ENCODE data around the gene TFDP1. TPM values are rescaled to one million over a fixed set of nuclear protein-coding genes. Genes with fewer than 3 reads are reported as not detected.

Gene TFDP1
- polyA plus RNA-seq, 1 of the 3 experiments (the other 2 are of a cell fraction), result 76.7 TPM

DNA sequence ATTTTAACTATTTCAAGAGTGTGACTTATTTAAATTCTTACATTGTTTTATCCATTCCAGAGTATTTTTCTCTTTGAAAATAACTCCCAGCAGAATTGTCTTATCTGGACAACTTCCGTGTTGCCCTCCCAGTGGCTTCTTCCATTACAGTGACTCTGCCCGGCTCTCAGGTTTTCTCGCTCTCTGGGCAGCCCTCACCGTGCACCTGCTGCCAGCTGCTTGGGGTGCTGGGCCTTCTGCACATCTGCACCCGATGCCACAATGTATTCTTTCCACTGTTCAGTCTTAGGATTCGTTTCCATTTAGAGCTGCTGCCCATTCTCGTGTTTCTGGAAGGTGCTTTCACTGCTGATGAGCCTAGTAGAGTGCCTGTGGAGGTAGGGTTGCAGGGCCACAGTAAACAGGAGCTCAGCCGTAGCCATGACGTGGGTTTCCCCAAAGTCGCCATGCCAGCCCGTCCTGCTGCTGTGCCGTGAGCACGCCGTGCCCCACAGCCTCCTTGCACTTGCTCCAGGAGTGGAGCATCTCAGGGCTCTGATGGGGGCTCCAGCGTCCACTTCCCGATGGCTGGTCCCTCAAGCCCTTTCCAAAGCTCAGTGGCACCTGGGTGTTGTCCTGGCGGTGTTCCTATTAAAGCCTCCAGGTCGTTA lies 48.0 kb upstream of the TFDP1 start:
- POLR2A ChIA-PET, result no interaction called here
- Histone ChIP-seq H3K4me1 (ENCODE audit: control insufficient read depth in 1 of 2, insufficient read depth in 2 of 2, low read depth in 1 of 2, low read length in 1 of 2) (peaks cover 0 to 35% of the 10 kb centered on the region in 2 experiments; a peak in 2 of 4 replicates), H4K20me1 (ENCODE audit: insufficient read depth) (peaks cover 47% of the 10 kb centered on the region), H3K79me2 (ENCODE audit: insufficient read depth) (peaks cover 18% of the 10 kb centered on the region), H2AFZ (ENCODE audit: low read depth) (no peak overlapping the region), H3K4me2 (no peak overlapping the region), H3F3A (replicated peaks; ENCODE audit: insufficient read depth) (peaks cover 5% of the 10 kb centered on the region), H3K36me3 (replicated peaks in 1 of 2; ENCODE audit: control insufficient read depth in 1 of 2, insufficient read depth in 2 of 2, low read length in 1 of 2) (peaks cover 16 to 38% of the 10 kb centered on the region in 2 experiments), H3K27ac (ENCODE audit: low read depth in 2 of 2, low read length in 1 of 2) (no peak overlapping the region), H3K9ac (no peak overlapping the region), H3K4me3 (ENCODE audit: low read depth in 2 of 2, low read length in 1 of 2) (no peak overlapping the region), H3K27me3 (ENCODE audit: insufficient read depth) (no peaks in the 10 kb centered on the region), H3K9me3 (no peaks in the 10 kb centered on the region), H3K9me2 (no peaks in the 10 kb centered on the region)
- TF ChIP-seq RCOR1 (IDR thresholded peaks at IDR 0.05; ENCODE audit: low read length), result no peak
- no peak for TF ChIP-seq FOXM1 (IDR thresholded peaks at IDR 0.05; ENCODE audit: low read depth)
- TF ChIP-seq, protein P1, sequence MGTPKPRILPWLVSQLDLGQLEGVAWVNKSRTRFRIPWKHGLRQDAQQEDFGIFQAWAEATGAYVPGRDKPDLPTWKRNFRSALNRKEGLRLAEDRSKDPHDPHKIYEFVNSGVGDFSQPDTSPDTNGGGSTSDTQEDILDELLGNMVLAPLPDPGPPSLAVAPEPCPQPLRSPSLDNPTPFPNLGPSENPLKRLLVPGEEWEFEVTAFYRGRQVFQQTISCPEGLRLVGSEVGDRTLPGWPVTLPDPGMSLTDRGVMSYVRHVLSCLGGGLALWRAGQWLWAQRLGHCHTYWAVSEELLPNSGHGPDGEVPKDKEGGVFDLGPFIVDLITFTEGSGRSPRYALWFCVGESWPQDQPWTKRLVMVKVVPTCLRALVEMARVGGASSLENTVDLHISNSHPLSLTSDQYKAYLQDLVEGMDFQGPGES (IDR thresholded peaks at IDR 0.05; ENCODE audit: low read depth, low read length), result no peak
- no peak for TF ChIP-seq GATA2 (CRISPR knock-in tag; IDR thresholded peaks at IDR 0.05)
- no peak for TF ChIP-seq TCF12 (IDR thresholded peaks at IDR 0.05)
- TF ChIP-seq NRF1 (IDR thresholded peaks at IDR 0.05; ENCODE audit: low read depth, low read length), result no peak
- TF ChIP-seq, protein P2, sequence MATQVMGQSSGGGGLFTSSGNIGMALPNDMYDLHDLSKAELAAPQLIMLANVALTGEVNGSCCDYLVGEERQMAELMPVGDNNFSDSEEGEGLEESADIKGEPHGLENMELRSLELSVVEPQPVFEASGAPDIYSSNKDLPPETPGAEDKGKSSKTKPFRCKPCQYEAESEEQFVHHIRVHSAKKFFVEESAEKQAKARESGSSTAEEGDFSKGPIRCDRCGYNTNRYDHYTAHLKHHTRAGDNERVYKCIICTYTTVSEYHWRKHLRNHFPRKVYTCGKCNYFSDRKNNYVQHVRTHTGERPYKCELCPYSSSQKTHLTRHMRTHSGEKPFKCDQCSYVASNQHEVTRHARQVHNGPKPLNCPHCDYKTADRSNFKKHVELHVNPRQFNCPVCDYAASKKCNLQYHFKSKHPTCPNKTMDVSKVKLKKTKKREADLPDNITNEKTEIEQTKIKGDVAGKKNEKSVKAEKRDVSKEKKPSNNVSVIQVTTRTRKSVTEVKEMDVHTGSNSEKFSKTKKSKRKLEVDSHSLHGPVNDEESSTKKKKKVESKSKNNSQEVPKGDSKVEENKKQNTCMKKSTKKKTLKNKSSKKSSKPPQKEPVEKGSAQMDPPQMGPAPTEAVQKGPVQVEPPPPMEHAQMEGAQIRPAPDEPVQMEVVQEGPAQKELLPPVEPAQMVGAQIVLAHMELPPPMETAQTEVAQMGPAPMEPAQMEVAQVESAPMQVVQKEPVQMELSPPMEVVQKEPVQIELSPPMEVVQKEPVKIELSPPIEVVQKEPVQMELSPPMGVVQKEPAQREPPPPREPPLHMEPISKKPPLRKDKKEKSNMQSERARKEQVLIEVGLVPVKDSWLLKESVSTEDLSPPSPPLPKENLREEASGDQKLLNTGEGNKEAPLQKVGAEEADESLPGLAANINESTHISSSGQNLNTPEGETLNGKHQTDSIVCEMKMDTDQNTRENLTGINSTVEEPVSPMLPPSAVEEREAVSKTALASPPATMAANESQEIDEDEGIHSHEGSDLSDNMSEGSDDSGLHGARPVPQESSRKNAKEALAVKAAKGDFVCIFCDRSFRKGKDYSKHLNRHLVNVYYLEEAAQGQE (IDR thresholded peaks at IDR 0.05; ENCODE audit: low read depth, low read length), result no peak
- TF ChIP-seq NFIC (IDR thresholded peaks at IDR 0.05; ENCODE audit: borderline replicate concordance), result no peak
- TF ChIP-seq TEAD4 (IDR thresholded peaks at IDR 0.05; ENCODE audit: borderline replicate concordance, insufficient read depth), result no peak
- no peak for TF ChIP-seq MXI1 (IDR thresholded peaks at IDR 0.05; ENCODE audit: low read depth, low read length)
- no peak for TF ChIP-seq RAD21 (IDR thresholded peaks at IDR 0.05; ENCODE audit: low read length)
- no peak for TF ChIP-seq YY1 (IDR thresholded peaks at IDR 0.05; ENCODE audit: low read depth)
- no peak for TF ChIP-seq POLR2AphosphoS5 (IDR thresholded peaks at IDR 0.05; ENCODE audit: low read depth, low read length)
- TF ChIP-seq RXRA (IDR thresholded peaks at IDR 0.05; ENCODE audit: borderline replicate concordance, low read depth), result no peak
- TF ChIP-seq RFX5 (IDR thresholded peaks at IDR 0.05; ENCODE audit: low read length), result no peak
- no peak for TF ChIP-seq USF1 (IDR thresholded peaks at IDR 0.05; ENCODE audit: borderline replicate concordance, low read depth)
- no peak for TF ChIP-seq CHD2 (IDR thresholded peaks at IDR 0.05; ENCODE audit: low read length, partially characterized antibody)
- no peak for TF ChIP-seq USF2 (IDR thresholded peaks at IDR 0.05; ENCODE audit: borderline replicate concordance, low read depth, low read length)
- TF ChIP-seq, protein P3, sequence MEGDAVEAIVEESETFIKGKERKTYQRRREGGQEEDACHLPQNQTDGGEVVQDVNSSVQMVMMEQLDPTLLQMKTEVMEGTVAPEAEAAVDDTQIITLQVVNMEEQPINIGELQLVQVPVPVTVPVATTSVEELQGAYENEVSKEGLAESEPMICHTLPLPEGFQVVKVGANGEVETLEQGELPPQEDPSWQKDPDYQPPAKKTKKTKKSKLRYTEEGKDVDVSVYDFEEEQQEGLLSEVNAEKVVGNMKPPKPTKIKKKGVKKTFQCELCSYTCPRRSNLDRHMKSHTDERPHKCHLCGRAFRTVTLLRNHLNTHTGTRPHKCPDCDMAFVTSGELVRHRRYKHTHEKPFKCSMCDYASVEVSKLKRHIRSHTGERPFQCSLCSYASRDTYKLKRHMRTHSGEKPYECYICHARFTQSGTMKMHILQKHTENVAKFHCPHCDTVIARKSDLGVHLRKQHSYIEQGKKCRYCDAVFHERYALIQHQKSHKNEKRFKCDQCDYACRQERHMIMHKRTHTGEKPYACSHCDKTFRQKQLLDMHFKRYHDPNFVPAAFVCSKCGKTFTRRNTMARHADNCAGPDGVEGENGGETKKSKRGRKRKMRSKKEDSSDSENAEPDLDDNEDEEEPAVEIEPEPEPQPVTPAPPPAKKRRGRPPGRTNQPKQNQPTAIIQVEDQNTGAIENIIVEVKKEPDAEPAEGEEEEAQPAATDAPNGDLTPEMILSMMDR (IDR thresholded peaks at IDR 0.05), result no peak
- CTCF ChIA-PET, result interaction anchor here (0.6 to 1.3 kb wide), 2 partner anchors 13 to 26 kb away, joined by 3 to 4 read pairs; no protein-coding TSS in a partner anchor
- 97% methylated on average over 13 of the region's 18 CpGs for WGBS (ENCODE audit: low lambda C conversion rate)
- no peak for DNase-seq

Measured in SK-N-SH (cell line).